Stimulated activated CD8-positive, alpha-beta memory T cell treated with anti-CD3 and anti-CD28 coated beads, Interleukin-7, amount 100 ng/mL, for 4 hours (primary cell): ENCODE data around the gene ATF1.
"Not testable (repeated sequence)": the region's sequence is repeated elsewhere in the genome, so short reads cannot be mapped to it uniquely, and the experiment has no call there.

ENCODE experiments used
- DNase-seq, 2 donors: peaks; one replicate each; pipeline ENCODE4 v3.0.0-alpha.2; 2020; ENCODE audit warnings: low read depth in 2 of 2

Gene ATF1

DNA sequence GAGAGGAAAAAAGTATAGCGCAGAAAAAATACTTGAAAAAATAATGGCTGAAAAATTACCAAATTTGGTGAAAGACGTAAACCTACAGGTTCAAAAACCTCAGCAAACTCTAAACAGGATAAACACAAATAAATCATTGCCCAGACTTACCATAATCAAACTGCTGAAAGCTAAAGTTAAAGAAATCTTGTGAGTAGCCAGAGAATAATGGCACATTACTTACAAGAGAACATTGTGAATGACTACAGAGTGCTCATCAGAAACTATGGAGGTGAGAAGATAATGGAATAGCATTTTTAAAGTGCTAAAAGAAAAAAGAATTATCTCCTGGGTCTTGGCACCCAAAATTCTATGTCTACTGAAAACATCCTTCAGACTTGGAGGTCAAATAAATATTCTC lies 36.0 kb downstream of the ATF1 start:
- no peak for DNase-seq

DNA sequence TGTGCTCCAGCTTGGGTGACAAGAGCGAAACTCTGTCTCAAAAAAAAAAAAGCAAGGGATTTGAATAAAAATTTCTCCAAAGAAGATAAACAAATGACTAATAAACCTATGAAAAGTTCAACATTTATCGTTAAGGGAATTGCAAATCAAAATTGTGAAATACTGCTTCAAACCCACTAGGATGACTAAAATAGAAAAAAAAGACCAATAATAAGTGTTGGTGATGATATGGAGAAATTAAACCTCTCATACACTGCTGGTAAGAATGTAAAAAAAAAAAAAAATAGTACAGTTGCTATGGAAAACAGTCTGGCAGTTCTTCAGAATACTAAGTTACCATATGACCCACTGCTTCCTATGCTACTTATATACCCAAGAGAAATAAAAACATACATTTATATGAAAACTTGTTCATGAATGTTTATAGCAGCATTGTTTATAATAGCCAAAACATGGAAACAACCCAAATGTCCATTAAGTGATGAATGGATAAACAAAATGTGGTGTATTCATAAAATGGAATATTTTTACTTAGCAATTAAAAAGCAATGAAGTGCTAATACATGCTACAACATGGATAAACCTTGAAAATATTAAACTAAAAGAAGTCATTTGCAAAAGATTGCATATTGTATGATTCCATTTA lies 39.5 kb downstream of the ATF1 start:
- DNase-seq = no peak

DNA sequence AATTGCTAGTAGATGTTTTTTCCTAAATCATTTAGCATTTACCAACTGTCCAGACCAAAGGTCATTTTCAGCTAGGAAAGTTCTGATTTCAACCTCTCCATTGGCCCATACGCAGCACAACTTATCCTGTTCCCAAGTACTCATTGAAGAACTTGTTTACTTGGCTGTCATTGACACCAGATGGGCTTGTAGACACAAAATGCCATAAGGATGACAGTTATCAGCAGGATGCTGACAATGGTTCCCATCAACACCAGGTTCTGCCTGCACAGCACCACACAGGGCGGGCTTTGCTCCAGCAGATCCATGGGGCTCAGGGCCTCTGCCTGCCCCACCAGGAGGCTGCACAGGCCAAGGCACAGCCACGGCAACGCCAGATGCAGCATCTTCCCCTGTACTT lies 42.3 kb downstream of the ATF1 start:
- DNase-seq = no peak

DNA sequence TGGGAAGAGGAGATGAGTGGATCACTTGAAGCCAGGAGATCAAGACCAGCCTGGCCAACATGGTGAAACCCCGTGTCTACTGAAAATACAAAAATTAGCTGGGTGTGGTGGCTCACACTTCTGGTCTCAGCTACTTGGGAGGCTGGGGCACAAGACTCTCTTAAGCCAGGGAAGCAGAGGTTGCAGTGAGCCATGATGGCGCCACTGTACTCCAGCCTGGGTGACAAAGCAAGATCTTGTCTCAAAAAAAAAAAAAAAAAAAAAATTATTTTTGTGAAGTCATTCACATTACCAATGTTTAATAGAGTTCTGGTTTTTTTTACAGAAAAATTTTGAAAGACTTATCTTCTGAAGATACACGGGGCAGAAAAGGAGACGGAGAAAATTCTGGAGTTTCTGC lies 45.2 kb downstream of the ATF1 start:
- not testable (repeated sequence) for DNase-seq

DNA sequence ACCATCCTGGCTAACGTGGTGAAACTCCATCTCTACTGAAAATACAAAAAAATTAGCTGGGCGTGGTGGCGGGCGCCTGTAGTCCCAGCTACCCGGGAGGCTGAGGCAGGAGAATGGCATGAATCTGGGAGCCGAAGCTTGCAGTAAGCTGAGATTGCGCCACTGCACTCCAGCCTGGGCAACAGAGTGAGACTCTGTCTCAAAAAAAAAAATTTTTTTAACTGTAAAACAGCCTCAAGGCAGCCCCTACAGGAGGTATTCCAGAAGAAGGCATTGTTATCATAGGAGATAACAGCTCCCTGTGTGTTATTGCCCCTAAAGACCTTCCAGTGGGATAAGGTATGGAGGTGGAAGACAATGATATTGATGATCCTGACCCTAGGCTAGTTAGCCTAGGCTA lies 51.0 kb downstream of the ATF1 start:
- not testable (repeated sequence) for DNase-seq

DNA sequence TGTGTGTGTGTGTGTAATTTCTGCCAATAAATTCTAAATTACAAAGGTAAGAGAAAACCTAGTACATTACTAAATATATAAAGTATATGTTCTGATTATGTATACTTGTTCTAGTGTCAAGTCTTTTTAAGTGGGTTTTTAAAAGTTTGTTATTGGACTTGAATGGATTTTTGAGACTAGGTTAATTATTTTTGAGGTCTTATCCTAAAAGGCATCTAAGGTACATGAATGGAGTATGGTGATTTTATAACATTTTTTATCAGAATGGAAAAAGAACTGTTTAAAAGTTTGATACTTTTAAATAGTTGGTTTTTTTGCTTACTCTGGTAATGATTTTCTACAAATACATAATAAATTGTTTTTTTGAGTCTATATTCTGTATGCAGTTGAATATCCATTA lies 56.3 kb downstream of the ATF1 start:
- no peak for DNase-seq

DNA sequence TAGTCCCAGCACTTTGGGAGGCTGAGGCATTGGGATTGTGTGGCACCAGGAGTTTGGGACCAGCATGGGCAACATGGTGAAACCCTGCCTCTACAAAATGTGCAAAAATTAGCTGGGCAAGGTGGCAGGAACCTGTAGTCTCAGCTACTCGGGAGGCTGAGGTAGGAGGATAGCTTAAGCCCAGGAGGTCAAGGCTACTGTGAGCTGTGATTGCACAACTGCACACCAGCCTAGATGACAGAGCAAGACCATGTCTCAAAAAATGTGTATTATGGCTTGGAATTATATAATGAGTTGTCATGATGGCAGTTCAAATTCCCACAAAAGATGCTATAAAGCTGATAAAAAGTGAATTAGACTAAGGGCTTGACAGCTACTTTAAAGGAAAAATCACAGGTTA lies 58.2 kb downstream of the ATF1 start:
- no peak for DNase-seq

DNA sequence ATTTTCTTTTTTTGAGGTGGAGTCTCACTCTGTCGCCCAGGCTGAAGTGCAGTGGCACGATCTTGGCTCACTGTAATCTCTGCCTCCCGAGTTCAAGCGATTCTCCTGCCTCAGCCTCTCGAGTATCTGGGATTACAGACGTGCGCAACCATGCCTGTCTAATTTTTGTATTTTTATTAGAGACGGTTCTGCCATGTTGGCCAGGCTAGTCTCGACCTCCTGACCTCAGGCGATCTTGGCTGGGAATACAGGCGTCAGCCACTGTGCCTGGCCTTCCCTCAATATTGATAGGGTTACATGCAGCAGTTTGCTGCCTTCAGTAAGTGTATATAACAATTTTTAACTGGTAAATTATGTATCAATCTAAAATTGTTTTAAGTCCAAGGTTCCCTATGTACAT lies 59.8 kb downstream of the ATF1 start:
- not testable (repeated sequence) for DNase-seq

DNA sequence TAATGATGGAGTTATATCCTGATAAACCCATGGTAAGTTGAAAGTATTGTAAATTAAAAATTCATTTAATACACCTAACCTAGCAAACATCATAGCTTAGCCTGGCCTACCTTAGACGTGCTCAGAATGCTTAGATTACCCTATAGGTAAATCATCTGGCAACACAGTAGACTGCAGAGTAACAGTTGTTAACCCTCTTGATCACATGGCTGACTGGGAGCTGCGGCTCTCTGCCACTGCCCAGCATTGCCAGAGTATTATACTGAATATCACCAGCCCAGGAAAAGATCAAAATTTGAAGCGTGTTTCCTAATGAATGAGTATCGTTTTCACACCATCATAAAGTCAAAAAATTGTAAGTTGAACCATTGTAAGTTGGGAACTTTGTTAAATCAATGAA lies 61.0 kb downstream of the ATF1 start:
- DNase-seq = no peak

DNA sequence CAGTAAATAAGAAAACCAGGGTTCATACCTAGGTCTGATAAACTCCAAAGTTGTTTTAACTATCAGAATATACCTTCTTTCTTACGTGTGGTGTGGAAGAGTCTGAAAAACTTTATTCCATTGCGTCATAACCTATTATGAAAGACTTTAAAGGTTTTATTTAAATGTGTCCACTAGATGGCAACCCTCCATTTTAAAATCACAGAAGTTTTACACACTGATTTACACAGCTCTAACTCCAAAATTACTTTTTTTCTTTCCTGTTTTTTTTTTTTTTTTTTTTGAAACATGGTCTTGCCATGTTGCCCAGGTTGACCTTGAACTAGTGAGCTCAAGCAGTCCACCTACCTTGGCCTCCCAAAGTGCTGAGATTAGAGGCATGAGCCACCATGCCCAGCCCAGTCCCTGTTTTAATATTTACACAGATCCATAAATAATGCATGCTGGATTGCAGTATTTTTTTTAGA lies 61.5 kb downstream of the ATF1 start:
- DNase-seq = no peak

DNA sequence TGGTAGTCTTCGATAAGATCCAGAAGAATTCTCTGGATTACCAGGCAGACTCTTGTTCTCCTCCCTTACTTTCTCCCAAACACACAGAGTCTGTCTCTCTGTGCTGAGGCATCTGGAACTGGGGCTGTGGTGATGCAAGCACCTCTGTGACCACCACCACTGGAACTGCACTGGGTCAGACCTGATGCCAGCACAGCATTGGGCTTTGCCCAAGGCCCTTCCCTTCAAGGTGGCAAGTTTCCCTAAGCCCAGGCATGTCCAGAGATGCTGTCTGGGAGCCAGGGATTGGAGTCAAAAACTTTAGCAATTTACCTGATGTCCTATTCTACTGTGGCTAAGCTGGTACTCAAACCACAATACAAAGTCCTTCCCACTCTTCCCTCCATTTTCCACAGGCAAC lies 64.2 kb downstream of the ATF1 start:
- DNase-seq = no peak

DNA sequence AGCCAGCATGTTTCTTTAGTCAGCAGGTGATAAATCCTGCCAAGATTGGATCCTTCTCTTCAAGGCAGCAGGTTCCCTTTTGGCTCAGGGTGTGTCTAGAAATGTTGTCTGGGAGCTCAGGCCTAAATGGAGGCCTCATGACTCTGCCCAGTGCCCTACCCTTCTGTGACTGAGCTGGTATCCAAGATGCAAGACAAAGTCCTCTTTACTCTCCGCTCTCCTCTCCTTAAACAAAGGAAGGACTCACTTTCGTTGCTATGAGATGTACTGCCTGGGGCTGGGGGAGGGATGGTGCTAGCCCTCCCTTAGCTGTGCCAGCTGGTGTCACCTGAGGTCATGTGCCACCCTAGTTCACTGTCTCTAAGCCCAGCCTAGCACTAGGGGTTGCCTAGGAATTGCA lies 65.0 kb downstream of the ATF1 start:
- no peak for DNase-seq

DNA sequence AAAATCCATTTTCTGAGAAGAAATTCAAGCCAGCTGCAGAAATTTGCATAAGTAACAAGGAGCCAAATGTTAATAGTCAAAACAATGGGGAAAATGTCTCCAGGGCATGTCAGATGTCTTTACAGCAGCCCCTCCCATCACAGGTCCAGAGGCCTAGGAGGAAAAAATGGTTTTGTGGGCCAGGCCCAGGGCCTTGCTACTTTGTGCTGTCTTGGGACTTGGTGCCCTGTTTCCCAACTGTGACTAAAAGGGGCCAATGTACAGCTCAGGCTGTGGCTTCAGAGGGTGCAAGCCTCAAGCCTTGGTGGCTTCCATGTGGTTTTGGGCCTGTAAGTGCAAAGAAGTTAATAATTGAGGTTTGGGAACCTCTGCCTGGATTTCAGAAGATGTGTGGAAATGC lies 69.9 kb downstream of the ATF1 start:
- DNase-seq = not testable (repeated sequence)

DNA sequence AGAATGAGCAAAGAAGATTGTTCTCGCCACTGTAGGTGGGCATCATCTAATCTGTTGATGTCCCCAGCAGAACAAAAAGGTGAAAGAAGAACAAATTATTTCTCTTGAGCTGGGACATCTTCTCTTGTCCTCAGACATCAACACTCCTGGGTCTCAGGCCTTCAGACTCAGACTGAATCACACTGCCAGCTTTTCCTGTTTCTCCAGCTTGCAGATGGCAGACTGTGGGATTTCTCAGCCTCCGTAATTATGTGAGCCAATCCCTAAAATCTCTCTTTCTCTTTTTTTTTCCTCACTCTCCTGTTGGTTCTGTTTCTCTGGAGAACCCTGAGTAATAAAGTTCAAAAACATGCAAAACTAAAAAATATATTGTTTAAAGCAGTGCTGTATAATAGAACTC lies 75.1 kb downstream of the ATF1 start:
- DNase-seq = no peak

DNA sequence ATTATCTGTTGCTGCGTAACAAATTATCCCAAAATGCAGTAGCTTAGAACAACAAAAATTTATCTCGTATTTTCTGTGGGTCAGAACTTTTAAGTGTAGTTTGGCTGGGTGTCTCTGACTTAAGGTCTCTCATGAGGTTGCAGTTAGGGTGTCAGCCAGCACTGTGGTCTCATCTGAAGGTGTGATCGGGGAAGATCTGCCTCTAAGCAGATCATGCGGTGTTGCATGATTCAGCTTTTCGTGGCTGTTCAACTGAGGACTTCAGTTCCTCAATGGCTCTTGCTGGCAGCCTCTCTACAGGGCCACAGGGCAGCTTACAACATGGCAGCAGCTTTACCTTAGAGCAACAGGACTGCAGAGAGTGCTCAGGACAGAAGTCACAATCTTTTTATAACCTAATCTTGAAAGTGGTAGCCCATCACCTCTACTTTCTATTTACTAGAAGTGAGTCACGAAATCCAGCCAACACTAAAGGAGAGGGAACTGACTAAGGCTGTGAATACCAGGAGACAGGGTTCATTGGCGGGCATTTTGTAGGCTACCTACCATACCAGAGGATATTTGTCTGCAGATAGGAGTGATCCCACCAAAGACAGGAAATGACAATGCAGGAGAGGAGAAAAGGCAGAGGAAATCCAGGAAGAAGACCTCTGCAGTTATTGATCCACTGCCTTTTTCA lies 77.0 kb downstream of the ATF1 start:
- DNase-seq = no peak

DNA sequence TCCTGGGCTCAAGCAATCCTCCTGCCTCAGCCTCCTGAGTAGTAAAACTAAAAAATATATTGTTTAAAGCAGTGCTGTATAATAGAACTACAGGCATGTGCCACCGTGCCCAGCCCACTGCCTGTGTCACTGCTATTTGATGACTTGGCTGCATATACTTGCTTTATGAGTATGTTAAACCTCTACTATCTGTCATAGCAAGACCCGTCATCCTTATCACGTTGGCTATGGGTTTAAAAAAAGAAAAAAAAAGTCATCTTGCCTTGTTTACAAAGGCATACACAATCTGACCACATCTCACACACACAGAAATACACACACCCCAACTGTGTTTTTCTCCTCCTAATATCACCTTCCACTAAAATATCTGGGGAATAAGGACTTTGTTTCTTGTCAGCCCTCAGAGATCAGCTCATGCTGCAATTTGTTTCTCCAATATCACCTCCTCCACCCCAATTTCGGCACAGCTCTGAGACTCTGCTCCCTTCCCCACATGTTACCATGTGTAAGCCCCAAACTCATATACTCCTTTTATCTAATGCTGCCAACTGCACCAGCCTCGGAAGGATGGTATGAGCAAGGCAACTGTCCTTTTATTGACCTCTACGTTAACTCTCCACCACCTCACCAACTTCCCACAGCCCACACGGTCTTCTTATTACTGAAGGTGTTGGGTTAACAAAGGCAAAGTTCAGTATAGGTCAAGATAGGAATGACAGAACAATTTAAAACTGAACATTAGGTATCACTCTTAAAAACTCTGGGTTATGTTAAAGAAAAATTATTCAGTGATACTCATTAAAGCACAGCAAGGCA lies 78.0 kb downstream of the ATF1 start:
- no peak for DNase-seq

DNA sequence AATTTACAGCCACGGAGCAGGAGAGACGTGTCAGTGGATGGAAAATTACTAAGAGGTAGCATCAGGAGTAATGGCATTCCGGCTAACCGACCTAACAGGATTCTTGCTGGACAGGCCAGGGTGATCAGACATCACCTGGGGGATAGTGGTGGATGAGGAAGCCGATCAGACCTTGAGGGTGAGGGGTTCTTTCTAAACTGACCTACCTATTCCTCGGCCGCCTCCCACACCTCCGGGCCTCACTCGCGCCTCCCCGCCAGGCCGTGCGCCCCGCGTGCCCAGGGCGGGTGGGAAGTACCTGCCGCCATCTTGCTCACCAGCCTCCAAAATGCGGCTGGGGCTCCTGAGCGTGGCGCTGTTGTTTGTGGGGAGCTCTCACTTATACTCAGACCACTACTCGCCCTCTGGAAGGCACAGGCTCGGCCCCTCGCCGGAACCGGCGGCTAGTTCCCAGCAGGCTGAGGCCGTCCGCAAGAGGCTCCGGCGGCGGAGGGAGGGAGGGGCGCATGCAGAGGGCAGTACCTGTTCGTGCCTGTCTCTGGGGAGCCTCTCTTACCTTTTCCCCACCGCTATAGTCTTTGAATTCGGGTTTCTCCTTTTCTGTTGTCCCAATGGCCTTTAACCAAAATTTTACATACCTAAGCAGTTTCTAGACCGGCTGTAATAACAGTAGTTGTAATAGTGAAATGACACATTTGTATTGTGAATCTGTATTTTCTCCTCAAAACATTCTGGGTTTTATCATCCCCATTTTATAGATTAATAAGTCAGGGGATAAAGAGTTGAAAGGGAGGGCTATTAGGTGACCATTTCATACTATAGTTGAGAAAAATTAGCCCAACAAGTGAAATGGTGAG lies 79.0 kb downstream of the ATF1 start, which contains the start of gene TMPRSS12:
Gene TMPRSS12 (plus strand): TSS at position 290 of the 857 bp plus-strand sequence. CDS start 39 bp downstream, at position 329.
- no peak for DNase-seq

DNA sequence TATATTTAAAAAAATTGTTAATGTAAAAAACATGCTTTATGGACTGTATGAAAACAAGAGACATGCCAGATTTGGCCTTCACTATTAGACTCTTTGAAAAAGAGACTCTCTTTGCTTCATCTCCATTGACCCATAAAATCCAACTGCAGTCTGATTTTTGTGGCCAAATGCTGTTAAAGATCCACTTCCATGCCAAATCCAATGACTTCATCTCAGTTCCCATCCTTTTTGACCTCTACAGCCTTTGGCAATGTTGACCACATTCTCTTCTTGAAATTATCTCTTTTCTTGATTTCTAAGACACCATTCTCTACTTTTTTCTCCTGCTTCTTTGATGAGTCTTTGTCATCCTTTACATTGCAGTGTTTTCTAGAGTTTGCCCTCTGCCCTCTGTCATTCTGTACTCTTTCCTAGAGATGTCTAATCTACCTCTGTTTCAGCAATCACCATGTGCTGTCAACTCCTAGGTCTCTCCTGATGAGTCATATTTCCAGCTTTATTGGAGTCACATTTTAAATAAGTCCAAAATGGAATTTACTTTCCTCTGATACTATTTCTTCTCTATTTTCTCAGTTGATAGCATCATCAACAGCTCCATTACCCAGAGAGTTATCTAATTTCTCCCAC lies 81.2 kb downstream of the ATF1 start:
- no peak for DNase-seq

DNA sequence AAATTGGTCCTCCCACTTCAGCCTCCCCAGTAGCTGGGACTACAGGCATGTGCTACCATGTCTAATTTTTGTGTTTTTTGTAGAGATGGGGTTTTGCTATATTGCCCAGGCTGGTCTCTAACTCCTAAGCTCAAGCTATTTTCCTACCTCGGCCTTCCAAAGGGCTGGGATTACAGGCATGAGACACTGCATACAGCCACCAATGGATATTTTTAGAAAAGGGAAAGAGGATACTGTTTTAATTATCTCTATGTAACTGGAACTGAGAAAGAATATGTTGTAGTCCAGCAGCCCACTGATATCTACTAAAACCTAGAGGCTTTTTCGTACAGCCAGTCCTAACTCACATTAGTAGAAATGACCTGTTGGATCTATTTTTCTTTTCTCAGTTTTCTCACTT lies 85.1 kb downstream of the ATF1 start:
- DNase-seq = no peak

DNA sequence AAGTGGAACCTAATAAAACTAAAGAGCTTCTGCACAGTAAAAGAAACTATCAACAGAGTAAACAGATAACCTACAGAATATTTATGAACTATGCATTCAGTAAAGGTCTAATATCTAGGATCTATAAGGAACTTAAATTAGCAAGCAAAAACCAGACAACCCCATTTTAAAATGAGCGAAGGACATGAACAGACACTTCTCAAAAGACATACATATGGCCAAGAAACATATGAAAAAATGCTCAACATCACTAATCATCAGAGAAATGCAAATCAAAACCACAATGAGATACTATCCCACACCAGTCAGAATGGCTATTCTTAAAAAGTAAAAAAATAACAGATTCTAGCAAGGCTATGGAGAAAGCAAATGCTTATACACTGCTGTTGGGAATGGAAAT lies 91.3 kb downstream of the ATF1 start:
- not testable (repeated sequence) for DNase-seq

DNA sequence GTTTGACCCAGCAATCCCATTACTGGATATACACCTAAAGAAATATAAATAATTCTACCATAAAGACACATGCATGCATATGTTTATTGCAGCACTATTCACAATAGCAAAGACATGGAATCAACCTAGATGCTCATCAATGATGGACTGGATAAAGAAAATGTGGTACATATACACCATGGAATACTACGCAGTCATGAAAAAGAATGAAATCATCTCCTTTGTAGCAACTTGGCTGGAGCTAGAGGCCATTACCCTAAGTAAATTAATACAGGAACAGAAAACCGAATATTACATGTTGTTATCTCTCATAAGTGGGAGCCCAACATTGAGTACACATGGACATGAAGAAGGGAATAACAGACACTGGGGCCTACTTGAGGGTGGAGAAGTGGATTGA lies 91.8 kb downstream of the ATF1 start:
- not testable (repeated sequence) for DNase-seq
